HG03460 (cell line): ENCODE results near the gene B3GNT9.
"Not testable (repeated sequence)": the region's sequence is repeated elsewhere in the genome, so short reads cannot be mapped to it uniquely, and the experiment has no call there.

Experiments used
- ATAC-seq: cut with Tn5 transposase; IDR thresholded peaks from one replicate; pipeline ENCODE4 v1.9.1; 2021; ENCODE audit not compliant: unreplicated experiment

Gene B3GNT9

GRCh38 chr16:67154578-67155294, 3.9 kb upstream of the B3GNT9 start:
- ATAC-seq, result no peak

- no peak for ATAC-seq
These were observed 766 bp upstream of the B3GNT9 start for GRCh38 chr16:67151431-67152097.

- no peak for ATAC-seq
These were observed 558 bp downstream of the B3GNT9 start for GRCh38 chr16:67150047-67150832.

- no peak for ATAC-seq
These were observed 1.3 kb downstream of the B3GNT9 start for GRCh38 chr16:67149276-67150046.

- no peak for ATAC-seq
These were observed 2.0 kb downstream of the B3GNT9 start for GRCh38 chr16:67148656-67149275.

GRCh38 chr16:67148221-67148620, 2.6 kb downstream of the B3GNT9 start:
- ATAC-seq, result no peak

- no peak for ATAC-seq
These were observed 3.2 kb downstream of the B3GNT9 start for GRCh38 chr16:67147437-67148140.

- no peak for ATAC-seq
These were observed 4.1 kb downstream of the B3GNT9 start for GRCh38 chr16:67146523-67147357.

GRCh38 chr16:67145746-67146145, 5.1 kb downstream of the B3GNT9 start:
- ATAC-seq, result no peak

- no peak for ATAC-seq
These were observed 5.9 kb downstream of the B3GNT9 start for GRCh38 chr16:67144943-67145342.

GRCh38 chr16:67142342-67142741, 8.5 kb downstream of the B3GNT9 start:
- no peak for ATAC-seq

GRCh38 chr16:67141391-67141790, 9.4 kb downstream of the B3GNT9 start:
- ATAC-seq, result no peak

GRCh38 chr16:67137605-67138004, 13.2 kb downstream of the B3GNT9 start:
- no peak for ATAC-seq

GRCh38 chr16:67129422-67129821, 21.4 kb downstream of the B3GNT9 start:
- ATAC-seq, result no peak

- no peak for ATAC-seq
These were observed 21.9 kb downstream of the B3GNT9 start for GRCh38 chr16:67128887-67129286.

- ATAC-seq, result no peak
These were observed 22.4 kb downstream of the B3GNT9 start for GRCh38 chr16:67128417-67128816.

- not testable (repeated sequence) for ATAC-seq
These were observed 28.0 kb downstream of the B3GNT9 start for GRCh38 chr16:67122799-67123198.

- ATAC-seq, result no peak
These were observed 30.8 kb downstream of the B3GNT9 start for GRCh38 chr16:67120025-67120424.

GRCh38 chr16:67117716-67118115, 33.1 kb downstream of the B3GNT9 start:
- ATAC-seq, result no peak
